Measurements from ENCODE around the gene MEDAG.

Gene MEDAG

GRCh38 chr13:30872685-30873461 lies 33.2 kb upstream of the MEDAG start:
- no peak for DNase-seq (ENCODE audit: low spot score)

GRCh38 chr13:30873499-30873898 lies 32.6 kb upstream of the MEDAG start:
- DNase-seq (ENCODE audit: low spot score): no peak

GRCh38 chr13:30874111-30874510 lies 32.0 kb upstream of the MEDAG start:
- DNase-seq (ENCODE audit: low spot score): no peak

- DNase-seq (ENCODE audit: low spot score): no peak
Measured at GRCh38 chr13:30874561-30874960, 31.5 kb upstream of the MEDAG start.

- DNase-seq (ENCODE audit: low spot score): no peak
Measured at GRCh38 chr13:30877335-30877734, 28.7 kb upstream of the MEDAG start.

GRCh38 chr13:30880151-30880855 lies 25.8 kb upstream of the MEDAG start:
- no peak for DNase-seq (ENCODE audit: low spot score)

GRCh38 chr13:30880856-30881155 lies 25.3 kb upstream of the MEDAG start:
- DNase-seq (ENCODE audit: low spot score): no peak

- no peak for DNase-seq (ENCODE audit: low spot score)
Measured at GRCh38 chr13:30881191-30881651, 24.9 kb upstream of the MEDAG start.

GRCh38 chr13:30882026-30882850 lies 23.8 kb upstream of the MEDAG start:
- no peak for DNase-seq (ENCODE audit: low spot score)

GRCh38 chr13:30882996-30883766 lies 22.9 kb upstream of the MEDAG start:
- no peak for DNase-seq (ENCODE audit: low spot score)

- DNase-seq (ENCODE audit: low spot score): no peak
Measured at GRCh38 chr13:30884543-30884942, 21.5 kb upstream of the MEDAG start.

GRCh38 chr13:30889196-30889690 lies 16.8 kb upstream of the MEDAG start:
- DNase-seq (ENCODE audit: low spot score): no peak

- DNase-seq (ENCODE audit: low spot score): no peak
Measured at GRCh38 chr13:30892966-30893365, 13.1 kb upstream of the MEDAG start.

- DNase-seq (ENCODE audit: low spot score): no peak
Measured at GRCh38 chr13:30895773-30896172, 10.3 kb upstream of the MEDAG start.

GRCh38 chr13:30898070-30898469 lies 8.0 kb upstream of the MEDAG start:
- no peak for DNase-seq (ENCODE audit: low spot score)

GRCh38 chr13:30898678-30899241 lies 7.3 kb upstream of the MEDAG start:
- DNase-seq (ENCODE audit: low spot score): no peak

- no peak for DNase-seq (ENCODE audit: low spot score)
Measured at GRCh38 chr13:30900436-30900835, 5.6 kb upstream of the MEDAG start.

GRCh38 chr13:30900952-30901749 lies 4.9 kb upstream of the MEDAG start:
- DNase-seq (ENCODE audit: low spot score): no peak

GRCh38 chr13:30904043-30904442 lies 2.0 kb upstream of the MEDAG start:
- DNase-seq (ENCODE audit: low spot score): no peak

GRCh38 chr13:30906411-30907051 lies 460 bp downstream of the MEDAG start:
- DNase-seq (ENCODE audit: low spot score): no peak

Data from CD4-positive, alpha-beta T cell treated with Interleukin-2 at 100 ng/mL for 4 hours (primary cell).